AG09319 (cell line): ENCODE measurements around the gene SGPP1.

Source experiments
- DNase-seq: peaks from one replicate; pipeline ENCODE4 v3.0.0-alpha.2; 2010; ENCODE audit warnings: low read depth; ENCODE audit errors: extremely low read depth
- TF ChIP-seq, protein P1 (sequence below): IDR thresholded peaks from 2 replicates; pipeline ENCODE4 v1.5.1; 2011; ENCODE audit warnings: low read depth, mild to moderate bottlenecking, inconsistent platforms, low read length, moderate library complexity

Gene SGPP1

DNA sequence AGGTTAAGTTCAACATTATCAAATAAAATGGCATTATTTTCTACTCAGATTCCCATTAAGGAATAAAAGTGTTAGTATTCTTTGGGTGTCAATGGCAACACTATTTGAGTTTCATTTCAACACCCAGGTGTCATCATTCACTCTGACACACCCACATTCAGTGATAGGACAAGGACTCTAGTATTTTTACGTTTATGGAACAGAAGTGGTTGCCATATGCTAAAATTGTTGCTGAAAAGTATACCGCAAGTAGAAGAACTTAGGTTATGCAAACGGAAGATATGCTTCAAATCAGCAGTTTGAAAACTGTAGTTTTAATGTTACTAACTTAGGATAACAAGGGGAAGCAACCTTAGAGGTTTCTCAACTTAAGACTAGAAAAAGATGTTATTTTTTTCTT lies 20.0 kb upstream of the SGPP1 start:
- DNase-seq, result no peak
- TF ChIP-seq, protein P1, sequence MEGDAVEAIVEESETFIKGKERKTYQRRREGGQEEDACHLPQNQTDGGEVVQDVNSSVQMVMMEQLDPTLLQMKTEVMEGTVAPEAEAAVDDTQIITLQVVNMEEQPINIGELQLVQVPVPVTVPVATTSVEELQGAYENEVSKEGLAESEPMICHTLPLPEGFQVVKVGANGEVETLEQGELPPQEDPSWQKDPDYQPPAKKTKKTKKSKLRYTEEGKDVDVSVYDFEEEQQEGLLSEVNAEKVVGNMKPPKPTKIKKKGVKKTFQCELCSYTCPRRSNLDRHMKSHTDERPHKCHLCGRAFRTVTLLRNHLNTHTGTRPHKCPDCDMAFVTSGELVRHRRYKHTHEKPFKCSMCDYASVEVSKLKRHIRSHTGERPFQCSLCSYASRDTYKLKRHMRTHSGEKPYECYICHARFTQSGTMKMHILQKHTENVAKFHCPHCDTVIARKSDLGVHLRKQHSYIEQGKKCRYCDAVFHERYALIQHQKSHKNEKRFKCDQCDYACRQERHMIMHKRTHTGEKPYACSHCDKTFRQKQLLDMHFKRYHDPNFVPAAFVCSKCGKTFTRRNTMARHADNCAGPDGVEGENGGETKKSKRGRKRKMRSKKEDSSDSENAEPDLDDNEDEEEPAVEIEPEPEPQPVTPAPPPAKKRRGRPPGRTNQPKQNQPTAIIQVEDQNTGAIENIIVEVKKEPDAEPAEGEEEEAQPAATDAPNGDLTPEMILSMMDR, result no peak

DNA sequence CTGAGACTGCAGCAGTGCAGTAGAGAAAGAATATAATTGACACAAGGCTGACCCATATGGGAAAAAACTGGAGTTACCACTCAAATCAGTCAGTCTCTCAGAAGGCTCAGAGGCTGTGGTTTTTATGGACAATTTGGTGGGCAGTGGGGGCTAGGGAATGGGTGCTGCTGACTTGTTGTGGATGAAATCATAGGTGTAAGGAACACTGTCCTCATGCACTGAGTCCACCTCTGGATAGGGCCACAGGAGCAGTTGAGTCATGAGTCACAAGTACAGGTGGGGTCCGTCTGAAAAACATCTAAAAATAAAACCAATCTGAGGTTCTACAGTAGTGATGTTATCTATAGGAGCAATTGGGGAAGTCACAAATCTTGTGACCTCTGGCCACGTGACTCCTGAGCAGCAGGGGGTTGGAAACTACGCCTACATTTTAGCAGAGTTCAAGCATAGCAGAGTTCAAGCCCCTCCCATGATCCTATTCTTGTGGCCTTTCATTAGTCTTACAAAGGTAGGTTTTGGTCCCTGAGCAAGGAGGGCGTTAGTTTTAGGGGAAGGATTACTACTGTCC lies 18.1 kb upstream of the SGPP1 start:
- TF ChIP-seq, protein P1, result no peak
- DNase-seq, result no peak

DNA sequence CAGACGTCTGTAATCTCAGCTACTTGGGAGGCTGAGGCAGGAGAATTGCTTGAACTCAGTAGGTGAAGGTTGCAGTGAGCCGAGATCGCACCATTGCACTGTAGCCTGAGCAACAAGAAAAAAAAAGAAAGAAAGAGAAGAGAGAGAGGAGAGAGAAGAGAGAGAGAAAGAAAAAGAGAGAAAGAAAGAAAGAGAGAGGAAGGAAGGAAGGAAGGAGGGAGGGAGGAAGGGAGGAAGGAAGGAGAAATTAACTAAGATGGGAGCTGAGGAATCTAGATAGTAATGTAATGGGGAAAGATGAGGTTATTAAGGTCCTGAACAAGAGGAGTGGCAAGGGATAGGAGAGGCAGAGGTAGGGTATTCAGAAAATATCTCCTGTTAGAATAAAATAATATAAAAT lies 17.4 kb upstream of the SGPP1 start:
- DNase-seq, result no peak

DNA sequence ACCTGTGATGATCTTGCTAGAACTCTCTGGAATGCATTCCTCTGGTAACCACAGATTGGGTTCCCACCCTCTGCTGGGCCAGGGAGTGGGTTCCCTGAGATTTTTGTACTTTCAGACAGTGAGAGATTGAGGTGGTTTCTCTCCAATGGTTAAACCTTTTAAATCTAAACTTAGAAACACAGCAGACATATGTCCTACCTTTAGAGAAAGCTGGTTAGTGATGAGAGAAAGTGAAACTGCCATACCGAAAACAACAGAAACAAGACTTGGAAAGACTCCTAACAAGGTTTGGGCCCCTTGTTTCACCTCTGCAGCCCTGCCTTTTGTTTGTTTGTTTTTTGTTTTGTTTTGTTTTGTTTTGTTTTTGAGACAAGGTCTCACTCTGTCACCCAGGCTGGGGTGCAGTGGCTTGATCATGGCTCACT lies 9.7 kb upstream of the SGPP1 start:
- no peak for DNase-seq
- TF ChIP-seq, protein P1, result no peak

More for the DNA sequence above, 17.4 kb upstream of the SGPP1 start:
- TF ChIP-seq, protein P1, result no peak

DNA sequence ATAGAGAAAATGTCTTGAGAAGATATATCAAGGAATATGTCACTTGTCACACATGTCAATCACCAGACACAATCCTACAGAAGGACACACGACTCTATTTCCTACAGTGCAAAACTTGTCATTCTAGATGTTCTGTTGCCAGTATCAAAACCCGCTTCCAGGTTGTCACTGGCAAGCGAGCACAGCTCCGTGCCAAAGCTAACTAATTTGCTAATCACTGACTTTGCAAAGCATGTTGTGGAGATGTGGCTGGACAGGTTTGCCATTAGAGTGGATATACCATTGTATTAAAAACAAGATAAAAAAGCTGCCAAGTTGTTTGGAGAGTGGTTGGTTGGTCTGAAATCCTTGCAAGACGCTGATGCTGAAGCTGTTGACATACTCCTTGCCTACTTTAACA lies 7.9 kb upstream of the SGPP1 start:
- no peak for DNase-seq
- TF ChIP-seq, protein P1, result no peak

DNA sequence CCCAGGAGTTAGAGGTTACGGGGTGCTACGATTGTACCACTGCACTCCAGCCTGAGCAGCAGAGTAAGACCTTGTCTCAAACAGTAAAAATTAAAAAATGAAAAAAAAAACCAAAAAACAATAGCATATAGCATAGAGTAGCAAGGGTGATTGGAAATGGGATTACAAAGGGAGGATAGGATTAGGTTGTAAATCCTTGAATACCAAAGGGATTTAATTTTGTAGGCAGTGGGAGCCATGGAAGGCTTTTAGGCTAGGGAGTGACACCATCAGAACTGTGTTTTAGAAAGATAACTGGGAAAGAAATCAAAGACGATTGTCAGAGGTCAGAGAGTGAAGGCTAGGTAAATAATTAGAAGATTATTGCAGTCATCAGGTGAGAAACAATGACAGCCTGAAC lies 2.8 kb upstream of the SGPP1 start:
- DNase-seq, result no peak
- TF ChIP-seq, protein P1, result no peak

DNA sequence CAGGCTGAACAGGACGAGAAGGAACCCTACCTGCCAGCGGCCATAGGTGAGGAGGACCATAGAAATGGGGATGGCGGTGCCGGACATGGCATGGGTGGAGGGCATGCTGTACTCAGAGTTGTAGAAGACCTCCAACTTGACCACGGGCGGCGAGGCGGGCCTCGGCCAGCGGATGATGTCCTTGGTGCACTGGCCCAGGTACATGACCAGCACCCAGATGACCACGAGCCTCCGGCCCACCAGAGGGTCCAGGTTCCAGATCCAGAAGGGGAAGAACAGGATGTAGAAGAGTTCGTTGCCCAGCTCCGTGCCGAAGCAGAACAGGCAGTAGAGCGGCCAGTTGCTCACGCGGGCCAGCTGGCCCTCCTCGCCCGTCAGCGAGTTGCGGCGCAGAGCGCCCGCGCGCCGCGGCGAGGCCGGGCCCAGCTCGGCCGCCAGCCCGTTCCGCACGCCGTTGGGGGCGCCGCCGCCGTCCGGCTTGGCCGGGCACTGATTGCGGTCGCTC lies 582 bp downstream of the SGPP1 start:
- DNase-seq, result no peak
- TF ChIP-seq, protein P1, result no peak
